GM12801 (cell line): ENCODE results near the gene CCDC192.

Source experiments
- TF ChIP-seq, protein P1 (sequence below): IDR thresholded peaks from one replicate; pipeline ENCODE4 v1.5.1; 2011; ENCODE audit warnings: control low read depth; ENCODE audit not compliant: insufficient read length; ENCODE audit errors: extremely low read depth

Gene CCDC192

DNA sequence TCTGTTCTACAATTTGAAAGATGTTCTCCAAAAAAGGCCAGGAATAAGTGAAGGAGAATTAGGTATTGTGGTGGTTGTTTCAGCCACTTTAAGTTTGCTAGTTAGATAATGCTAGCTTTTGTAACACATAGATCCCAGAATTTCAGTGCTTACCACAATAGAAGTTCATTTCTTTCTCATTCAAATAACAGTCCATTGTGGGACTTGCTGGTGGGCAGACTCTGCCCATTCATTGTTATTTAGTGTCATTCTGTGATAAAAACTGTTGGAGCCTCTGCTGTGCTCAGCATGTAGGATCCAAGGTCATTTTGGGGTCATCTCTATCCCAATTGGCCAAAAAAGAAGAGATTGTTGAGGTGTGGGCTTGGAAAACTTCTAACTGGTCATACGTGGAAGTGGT, 106.8 kb downstream of the CCDC192 start:
- TF ChIP-seq, protein P1, sequence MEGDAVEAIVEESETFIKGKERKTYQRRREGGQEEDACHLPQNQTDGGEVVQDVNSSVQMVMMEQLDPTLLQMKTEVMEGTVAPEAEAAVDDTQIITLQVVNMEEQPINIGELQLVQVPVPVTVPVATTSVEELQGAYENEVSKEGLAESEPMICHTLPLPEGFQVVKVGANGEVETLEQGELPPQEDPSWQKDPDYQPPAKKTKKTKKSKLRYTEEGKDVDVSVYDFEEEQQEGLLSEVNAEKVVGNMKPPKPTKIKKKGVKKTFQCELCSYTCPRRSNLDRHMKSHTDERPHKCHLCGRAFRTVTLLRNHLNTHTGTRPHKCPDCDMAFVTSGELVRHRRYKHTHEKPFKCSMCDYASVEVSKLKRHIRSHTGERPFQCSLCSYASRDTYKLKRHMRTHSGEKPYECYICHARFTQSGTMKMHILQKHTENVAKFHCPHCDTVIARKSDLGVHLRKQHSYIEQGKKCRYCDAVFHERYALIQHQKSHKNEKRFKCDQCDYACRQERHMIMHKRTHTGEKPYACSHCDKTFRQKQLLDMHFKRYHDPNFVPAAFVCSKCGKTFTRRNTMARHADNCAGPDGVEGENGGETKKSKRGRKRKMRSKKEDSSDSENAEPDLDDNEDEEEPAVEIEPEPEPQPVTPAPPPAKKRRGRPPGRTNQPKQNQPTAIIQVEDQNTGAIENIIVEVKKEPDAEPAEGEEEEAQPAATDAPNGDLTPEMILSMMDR: no peak

DNA sequence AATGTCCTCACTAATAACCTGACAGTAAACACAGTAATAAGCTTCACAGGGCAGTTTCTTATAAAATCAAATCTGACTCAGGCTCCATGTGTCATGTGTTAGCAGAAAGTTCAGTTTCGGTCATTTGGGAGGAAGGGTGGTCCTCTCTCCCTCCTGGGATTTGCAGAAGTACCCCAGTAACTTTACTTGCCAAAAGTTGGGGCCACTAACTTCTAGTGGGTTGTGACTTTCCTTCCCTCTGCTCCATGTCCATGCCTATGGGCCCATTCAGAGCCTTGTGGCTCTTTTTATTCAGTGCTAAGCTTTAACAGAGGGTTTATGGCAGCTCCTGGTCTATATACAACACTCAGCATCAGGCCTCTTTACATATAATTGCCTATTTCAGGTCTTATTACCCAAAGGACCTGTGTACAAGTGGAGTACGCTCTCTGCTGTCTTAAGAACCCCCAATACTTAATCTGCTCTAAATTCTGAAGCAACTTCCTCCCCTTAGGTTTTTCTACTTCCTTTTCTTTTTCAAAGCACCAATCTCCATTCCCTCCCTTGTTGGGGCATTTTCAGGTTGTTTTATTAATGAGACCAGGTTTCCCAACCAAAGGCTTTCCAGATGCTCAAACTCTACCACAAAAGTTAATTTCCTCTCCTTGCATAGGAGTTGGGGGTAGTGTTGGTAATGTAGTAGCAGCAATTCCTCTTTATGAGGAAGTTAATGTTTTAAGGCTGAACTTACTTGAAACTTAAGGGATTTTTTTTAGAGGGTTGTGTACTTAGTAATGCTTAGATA, 107.7 kb downstream of the CCDC192 start:
- TF ChIP-seq, protein P1: no peak

DNA sequence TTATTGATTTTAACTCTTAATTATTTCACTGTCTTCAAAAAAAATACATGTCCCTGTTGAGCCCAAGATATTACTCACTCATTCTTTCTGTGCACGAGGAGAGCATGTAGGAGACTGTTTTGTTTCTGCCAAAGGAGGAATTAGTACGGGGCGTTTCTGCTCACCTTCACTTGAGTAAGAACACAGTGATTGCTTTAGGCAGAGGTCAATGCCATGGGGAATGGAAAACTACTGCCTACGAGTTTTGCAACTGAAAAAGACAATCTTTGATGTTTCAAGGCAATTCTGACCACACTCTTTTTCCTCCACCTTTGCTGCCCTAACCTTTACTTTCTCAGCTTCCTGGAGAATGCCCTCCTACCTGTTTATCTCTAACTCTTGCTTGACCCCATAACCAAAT, 109.4 kb downstream of the CCDC192 start:
- TF ChIP-seq, protein P1: no peak

DNA sequence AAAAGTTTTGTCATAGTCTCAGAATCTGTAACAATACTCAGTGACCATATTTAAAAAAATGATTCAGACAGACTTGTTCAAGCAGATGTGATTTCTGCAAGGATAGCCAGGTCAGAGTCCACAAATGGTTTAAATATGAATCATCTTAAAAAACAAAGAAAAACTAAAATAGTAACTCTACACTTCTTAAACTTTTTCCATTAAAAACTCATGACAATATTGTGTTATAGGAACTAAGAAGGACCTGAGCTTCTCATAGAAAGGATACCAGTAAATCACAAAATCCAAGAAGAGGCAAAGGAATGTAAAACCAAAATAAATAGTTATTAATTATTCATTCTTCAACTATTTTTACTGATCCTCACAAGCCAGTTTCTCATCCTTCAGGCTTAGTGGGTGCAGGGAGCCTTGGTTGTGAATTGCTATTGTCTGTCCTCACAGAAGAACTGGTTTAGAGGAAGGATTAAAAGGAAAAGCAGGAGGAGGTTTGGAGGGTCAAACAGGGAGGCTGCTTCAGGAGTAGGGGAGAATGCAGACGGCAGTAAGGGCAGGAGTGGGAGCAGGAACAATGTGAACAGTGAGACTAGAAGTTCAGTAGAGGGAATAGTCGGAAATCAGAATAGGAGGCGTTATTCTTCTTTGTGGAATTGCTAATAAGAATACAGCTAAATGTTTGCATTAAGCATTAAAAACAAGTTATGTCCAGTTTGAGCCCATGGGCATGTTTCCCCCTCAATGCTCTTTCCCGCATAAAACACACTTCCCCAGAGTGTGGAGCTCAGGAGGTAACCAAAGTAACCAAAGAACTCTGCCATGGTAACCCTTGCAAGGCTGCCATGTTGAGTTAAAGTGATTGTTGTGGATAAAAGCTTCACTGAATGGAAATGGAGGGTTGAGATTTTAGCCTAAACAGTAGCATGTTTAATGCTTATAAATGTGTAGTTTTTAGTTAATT, 110.7 kb downstream of the CCDC192 start:
- TF ChIP-seq, protein P1: no peak

DNA sequence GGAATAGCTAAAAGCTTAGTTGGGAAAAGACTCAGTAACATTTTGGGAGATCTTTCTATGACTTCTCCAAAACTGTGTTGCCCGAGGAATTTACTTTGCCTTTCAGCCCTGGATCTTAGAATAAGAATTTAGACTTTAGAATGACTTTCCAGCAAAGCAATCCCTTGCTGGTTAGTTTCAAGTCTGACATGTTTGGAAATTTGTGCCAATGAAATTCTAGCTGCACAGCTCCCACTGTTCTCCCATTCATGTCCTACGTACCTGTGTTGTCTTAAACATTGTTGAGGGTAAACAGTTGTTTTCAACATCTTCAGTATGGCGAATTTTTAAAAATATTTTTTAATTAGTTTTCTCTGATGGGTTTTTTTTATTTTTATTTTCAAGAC, 111.4 kb downstream of the CCDC192 start:
- TF ChIP-seq, protein P1: no peak

DNA sequence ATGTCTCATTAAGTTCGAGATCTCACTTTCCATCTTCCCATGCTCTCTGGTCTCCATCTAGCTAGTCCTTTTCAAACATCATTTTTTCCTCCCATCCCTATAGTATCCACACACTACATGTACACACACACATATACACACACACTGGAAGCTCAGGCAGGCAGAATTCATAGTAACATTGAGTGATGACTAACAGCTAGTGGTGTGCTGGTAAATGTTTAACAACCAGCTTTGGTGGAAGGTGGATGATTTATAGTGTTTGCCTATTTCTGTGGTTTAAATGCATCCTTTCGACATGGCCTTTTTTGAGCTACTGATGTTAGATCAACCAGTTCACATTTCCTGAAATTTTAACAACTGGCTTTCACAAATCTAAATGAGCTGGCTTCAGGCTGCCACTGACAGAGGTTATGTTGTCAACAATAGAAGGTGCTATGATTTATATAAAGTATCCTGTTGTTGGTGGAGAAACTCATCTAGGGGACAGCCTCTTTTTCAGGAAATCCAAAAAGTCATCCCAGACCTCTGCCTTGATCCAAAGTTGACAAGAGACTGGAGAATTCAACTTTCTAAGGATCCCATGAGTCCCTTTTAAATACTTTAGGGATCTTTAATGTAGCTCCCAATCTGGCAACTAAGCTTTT, 117.8 kb downstream of the CCDC192 start:
- TF ChIP-seq, protein P1: no peak

DNA sequence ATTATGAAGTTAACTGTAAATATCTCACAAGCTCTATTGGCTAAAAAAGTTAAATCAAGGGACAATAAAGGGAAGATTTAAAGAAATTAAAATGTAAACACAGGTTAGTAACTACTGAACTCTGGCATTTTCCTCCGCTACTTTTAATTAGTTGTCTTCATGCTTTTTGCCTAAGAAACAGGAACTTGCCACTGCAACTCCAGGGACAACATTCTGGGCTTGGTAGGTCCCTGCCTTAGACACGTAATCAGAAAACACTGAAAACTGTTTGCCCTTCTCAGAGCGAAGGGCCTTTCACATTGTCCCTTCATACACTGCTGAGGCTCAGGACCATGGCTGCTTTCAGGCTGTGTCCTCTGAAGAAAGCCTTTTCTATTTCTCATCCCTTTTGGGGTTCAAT, 118.7 kb downstream of the CCDC192 start:
- TF ChIP-seq, protein P1: no peak
